ENCODE results near the gene SLCO2A1. TPM values are rescaled to one million over a fixed set of nuclear protein-coding genes. Genes with fewer than 3 reads are reported as not detected.

Gene SLCO2A1
- total RNA-seq, 1 donor from 2014 or later: not detected

- H3K36me3 ChIP-seq (ENCODE audit: control insufficient read depth, insufficient read depth, low read length): no peaks in the 10 kb centered on the region
- DNase-seq (ENCODE audit: low read depth) (no peak), FAIRE-seq (no peak)
- no peak overlapping the region for H3K4me3 ChIP-seq (ENCODE audit: low read depth, low read length)
- TF ChIP-seq CTCF (IDR thresholded peaks at IDR 0.05; ENCODE audit: insufficient read depth, low read length, severe bottlenecking): no peak
- H3K27me3 ChIP-seq (ENCODE audit: control insufficient read depth, insufficient read depth, low read length): peaks cover 51% of the 10 kb centered on the region
These were observed 95.4 kb downstream of the SLCO2A1 start for GRCh38 chr3:133934073-133934970.

- no peak for FAIRE-seq
- no peak for DNase-seq (ENCODE audit: low read depth)
- Histone ChIP-seq H3K4me3 (ENCODE audit: low read depth, low read length) (no peak overlapping the region), H3K36me3 (ENCODE audit: control insufficient read depth, insufficient read depth, low read length) (no peaks in the 10 kb centered on the region), H3K27me3 (ENCODE audit: control insufficient read depth, insufficient read depth, low read length) (peaks cover 52% of the 10 kb centered on the region)
- TF ChIP-seq CTCF (IDR thresholded peaks at IDR 0.05; ENCODE audit: insufficient read depth, low read length, severe bottlenecking): no peak
These were observed 96.4 kb downstream of the SLCO2A1 start for GRCh38 chr3:133933097-133934024.

- Histone ChIP-seq H3K4me3 (ENCODE audit: low read depth, low read length) (no peak overlapping the region), H3K27me3 (ENCODE audit: control insufficient read depth, insufficient read depth, low read length) (peaks cover 48% of the 10 kb centered on the region), H3K36me3 (ENCODE audit: control insufficient read depth, insufficient read depth, low read length) (no peaks in the 10 kb centered on the region)
- no peak for FAIRE-seq
- DNase-seq (ENCODE audit: low read depth): no peak
- no peak for TF ChIP-seq CTCF (IDR thresholded peaks at IDR 0.05; ENCODE audit: insufficient read depth, low read length, severe bottlenecking)
These were observed 97.7 kb downstream of the SLCO2A1 start for GRCh38 chr3:133932009-133932408.

GRCh38 chr3:133931084-133931483 is 98.6 kb downstream of the SLCO2A1 start:
- no peak for FAIRE-seq

More at GRCh38 chr3:133931084-133931483, 98.6 kb downstream of the SLCO2A1 start:
- Histone ChIP-seq H3K27me3 (ENCODE audit: control insufficient read depth, insufficient read depth, low read length) (peaks cover 45% of the 10 kb centered on the region), H3K36me3 (ENCODE audit: control insufficient read depth, insufficient read depth, low read length) (no peaks in the 10 kb centered on the region), H3K4me3 (ENCODE audit: low read depth, low read length) (no peak overlapping the region)
- DNase-seq (ENCODE audit: low read depth): no peak
- TF ChIP-seq CTCF (IDR thresholded peaks at IDR 0.05; ENCODE audit: insufficient read depth, low read length, severe bottlenecking): no peak
